ENCODE data around the gene PLSCR5.

DNA sequence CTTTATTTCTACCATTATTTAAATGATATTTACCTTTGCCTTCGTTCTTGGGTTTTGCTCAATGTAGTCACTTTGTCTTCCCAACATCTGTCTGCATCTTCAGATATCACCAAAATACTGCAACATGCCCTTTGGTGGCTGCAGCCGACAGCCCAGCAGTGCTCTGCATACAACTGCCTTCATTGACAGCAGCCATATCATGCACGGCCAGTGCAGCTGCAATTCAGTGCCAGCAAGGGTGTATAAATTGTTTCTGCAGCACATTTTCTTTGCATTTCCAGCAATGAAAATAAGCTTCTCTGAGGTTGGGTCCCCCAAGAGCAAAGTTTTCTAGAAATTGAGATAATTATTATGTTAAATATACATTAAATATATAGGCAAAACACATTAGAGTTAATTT is 6.0 kb upstream of the PLSCR5 start:
- no peak for TF ChIP-seq POLR2AphosphoS5 (IDR thresholded peaks at IDR 0.05; ENCODE audit: borderline replicate concordance, low read depth, low read length)
- TF ChIP-seq EZH2 (IDR thresholded peaks at IDR 0.05), result no peak

Measured in SK-N-MC (cell line).